ENCODE results near the gene TCP11L2.
"Not testable (repeated sequence)": the region's sequence is repeated elsewhere in the genome, so short reads cannot be mapped to it uniquely, and the experiment has no call there.

Gene TCP11L2

GRCh38 chr12:106285982-106286381, 16.6 kb upstream of the TCP11L2 start:
- H3K4me3 ChIP-seq (ENCODE audit: low read length, poor library complexity, severe bottlenecking): no peak overlapping the region
- H3K4me1 ChIP-seq (ENCODE audit: insufficient read depth, low read length, poor library complexity, severe bottlenecking): peaks cover 3% of the 10 kb centered on the region
- H3K27me3 ChIP-seq (ENCODE audit: insufficient read depth, low read length, poor library complexity, severe bottlenecking): no peaks in the 10 kb centered on the region
- H3K9me3 ChIP-seq (ENCODE audit: insufficient read depth, low read depth, low read length): no peaks in the 10 kb centered on the region
- H3K9ac ChIP-seq (ENCODE audit: low read depth, low read length, poor library complexity, severe bottlenecking): no peak overlapping the region
- no peaks in the 10 kb centered on the region for H3K9me2 ChIP-seq (replicated peaks; ENCODE audit: low read depth, low read length)
- H2AFZ ChIP-seq (ENCODE audit: low read length): no peak overlapping the region
- no peaks in the 10 kb centered on the region for H3K79me2 ChIP-seq (ENCODE audit: insufficient read depth, low read length)
- no peak for TF ChIP-seq EZH2phosphoT487 (IDR thresholded peaks at IDR 0.05; ENCODE audit: borderline replicate concordance)
- TF ChIP-seq CTCF (conservative IDR thresholded peaks at IDR 0.05; ENCODE audit: low read length): no peak
- no peak overlapping the region for H3K4me2 ChIP-seq (ENCODE audit: low read depth, low read length, poor library complexity, severe bottlenecking)
- no peaks in the 10 kb centered on the region for H4K20me1 ChIP-seq (ENCODE audit: insufficient read depth, low read length, poor library complexity, severe bottlenecking)
- H3F3A ChIP-seq (ENCODE audit: low read depth): no peaks in the 10 kb centered on the region
- no peaks in the 10 kb centered on the region for H3K36me3 ChIP-seq (ENCODE audit: insufficient read depth, low read length)

GRCh38 chr12:106286576-106287162, 15.9 kb upstream of the TCP11L2 start:
- not testable (repeated sequence) for H3K4me2 ChIP-seq (ENCODE audit: low read depth, low read length, poor library complexity, severe bottlenecking); H4K20me1 ChIP-seq (ENCODE audit: insufficient read depth, low read length, poor library complexity, severe bottlenecking); H3K79me2 ChIP-seq (ENCODE audit: insufficient read depth, low read length); H3K4me3 ChIP-seq (ENCODE audit: low read length, poor library complexity, severe bottlenecking); H3K36me3 ChIP-seq (ENCODE audit: insufficient read depth, low read length); H2AFZ ChIP-seq (ENCODE audit: low read length); H3F3A ChIP-seq (ENCODE audit: low read depth); H3K9me2 ChIP-seq (replicated peaks; ENCODE audit: low read depth, low read length); H3K4me1 ChIP-seq (ENCODE audit: insufficient read depth, low read length, poor library complexity, severe bottlenecking); H3K9me3 ChIP-seq (ENCODE audit: insufficient read depth, low read depth, low read length); H3K9ac ChIP-seq (ENCODE audit: low read depth, low read length, poor library complexity, severe bottlenecking); H3K27me3 ChIP-seq (ENCODE audit: insufficient read depth, low read length, poor library complexity, severe bottlenecking)

DNA sequence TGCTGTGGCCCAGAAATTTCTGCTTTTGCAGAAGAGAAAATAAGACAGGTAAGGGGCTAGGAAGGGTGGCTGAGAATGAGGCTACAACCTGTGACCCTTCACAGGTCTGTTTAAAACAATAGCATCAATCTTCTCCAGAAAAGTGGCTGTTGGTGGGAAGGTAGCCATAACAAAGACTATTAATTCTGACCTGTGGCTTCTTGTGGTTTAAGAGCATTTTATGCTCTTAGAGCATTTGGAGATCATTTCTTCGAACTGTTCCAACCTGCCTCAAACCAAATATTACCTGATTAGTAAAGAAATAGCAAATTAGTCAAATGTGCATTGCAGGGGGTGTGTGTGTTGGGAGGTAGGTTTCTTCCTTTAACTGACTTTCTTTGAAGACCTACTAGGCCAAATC, 15.2 kb upstream of the TCP11L2 start:
- no peak overlapping the region for H3K4me3 ChIP-seq (ENCODE audit: low read length, poor library complexity, severe bottlenecking)

More for the DNA sequence above, 15.2 kb upstream of the TCP11L2 start:
- no peaks in the 10 kb centered on the region for H3K9me2 ChIP-seq (replicated peaks; ENCODE audit: low read depth, low read length)
- no peak overlapping the region for H3K9ac ChIP-seq (ENCODE audit: low read depth, low read length, poor library complexity, severe bottlenecking)
- H4K20me1 ChIP-seq (ENCODE audit: insufficient read depth, low read length, poor library complexity, severe bottlenecking): no peaks in the 10 kb centered on the region
- TF ChIP-seq EZH2phosphoT487 (IDR thresholded peaks at IDR 0.05; ENCODE audit: borderline replicate concordance) (no peak), CTCF (conservative IDR thresholded peaks at IDR 0.05; ENCODE audit: low read length) (no peak)
- H3K9me3 ChIP-seq (ENCODE audit: insufficient read depth, low read depth, low read length): no peaks in the 10 kb centered on the region
- H3K79me2 ChIP-seq (ENCODE audit: insufficient read depth, low read length): no peaks in the 10 kb centered on the region
- H3K27me3 ChIP-seq (ENCODE audit: insufficient read depth, low read length, poor library complexity, severe bottlenecking): no peaks in the 10 kb centered on the region
- H3F3A ChIP-seq (ENCODE audit: low read depth): no peaks in the 10 kb centered on the region
- H3K36me3 ChIP-seq (ENCODE audit: insufficient read depth, low read length): no peaks in the 10 kb centered on the region
- no peak overlapping the region for H3K4me2 ChIP-seq (ENCODE audit: low read depth, low read length, poor library complexity, severe bottlenecking)
- no peak overlapping the region for H2AFZ ChIP-seq (ENCODE audit: low read length)
- peaks cover 3% of the 10 kb centered on the region for H3K4me1 ChIP-seq (ENCODE audit: insufficient read depth, low read length, poor library complexity, severe bottlenecking)

Measured in Loucy (cell line).